HG03432 (cell line): ENCODE results near the gene FRMPD2.
"Not testable (repeated sequence)": the region's sequence is repeated elsewhere in the genome, so short reads cannot be mapped to it uniquely, and the experiment has no call there.

ENCODE experiments used
- ATAC-seq: cut with Tn5 transposase; IDR thresholded peaks from one replicate; pipeline ENCODE4 v1.9.1; 2021; ENCODE audit warnings: mild to moderate bottlenecking, moderate library complexity; ENCODE audit not compliant: unreplicated experiment

Gene FRMPD2

DNA sequence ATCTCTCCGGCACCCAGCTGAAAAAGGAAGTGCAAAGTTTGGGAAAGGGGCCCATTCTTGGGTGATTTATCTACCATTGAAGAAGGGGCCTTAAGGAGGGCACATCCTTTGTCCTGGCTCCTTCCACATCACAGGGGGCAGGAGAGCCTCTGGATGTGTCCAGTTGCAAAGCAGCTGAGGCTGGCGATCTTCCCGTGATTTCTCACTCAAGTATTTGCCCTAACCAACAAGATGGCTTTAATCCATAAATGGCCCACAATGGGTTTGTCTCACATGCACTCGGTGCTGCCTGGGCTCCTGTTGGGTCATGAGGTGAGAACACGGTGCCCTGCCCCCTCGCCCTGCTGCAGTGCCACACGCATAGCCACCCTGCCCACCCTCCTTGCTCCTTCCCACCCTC, 14.2 kb upstream of the FRMPD2 start:
- ATAC-seq = no peak

DNA sequence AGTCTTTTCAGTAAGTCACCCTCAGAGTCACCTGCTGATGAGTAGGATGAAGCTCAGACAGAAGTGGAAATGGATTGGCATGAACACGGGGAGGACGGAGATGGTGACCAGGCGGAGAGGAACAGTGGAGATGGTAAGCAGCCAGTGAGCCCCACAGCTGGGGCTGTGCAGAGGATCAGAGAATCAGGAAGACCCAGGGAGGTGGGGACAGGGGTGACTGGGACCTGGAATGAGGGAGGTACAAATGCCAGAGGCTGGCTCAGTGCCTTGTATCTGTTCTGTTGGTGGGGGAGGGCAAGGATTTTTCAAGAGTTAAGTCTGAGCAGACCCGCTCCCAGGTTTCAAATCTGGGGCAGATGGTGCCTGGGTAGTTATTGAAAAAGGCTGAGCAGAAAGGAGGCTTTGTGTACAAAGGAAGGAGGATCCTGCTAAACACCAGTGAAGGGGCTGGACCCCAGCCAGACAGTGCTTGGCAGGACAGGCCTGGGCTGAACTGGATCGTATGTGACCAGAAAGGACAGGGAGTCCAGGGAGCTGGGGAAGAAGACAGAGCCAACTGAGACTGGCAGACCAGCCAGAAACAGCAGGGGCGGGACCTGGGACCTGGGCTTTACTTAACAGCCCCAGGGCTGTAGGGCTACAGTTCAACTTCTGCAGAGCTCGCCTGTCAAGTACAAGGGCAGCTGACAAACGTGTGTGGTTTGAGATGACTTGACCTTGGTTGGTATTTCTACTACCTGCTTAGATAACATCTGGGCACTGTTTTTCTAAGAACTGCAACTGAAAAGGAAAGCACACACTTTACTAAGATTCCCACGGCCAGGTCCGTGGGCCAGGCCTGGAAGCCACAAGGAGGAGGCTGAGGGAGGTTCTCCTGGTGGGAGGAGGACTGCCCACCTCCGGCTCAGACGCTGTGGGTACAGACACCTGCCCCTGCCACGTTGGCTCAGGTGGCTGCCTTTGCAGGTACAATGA, 13.2 kb upstream of the FRMPD2 start:
- peak; percentile 66 for ATAC-seq

DNA sequence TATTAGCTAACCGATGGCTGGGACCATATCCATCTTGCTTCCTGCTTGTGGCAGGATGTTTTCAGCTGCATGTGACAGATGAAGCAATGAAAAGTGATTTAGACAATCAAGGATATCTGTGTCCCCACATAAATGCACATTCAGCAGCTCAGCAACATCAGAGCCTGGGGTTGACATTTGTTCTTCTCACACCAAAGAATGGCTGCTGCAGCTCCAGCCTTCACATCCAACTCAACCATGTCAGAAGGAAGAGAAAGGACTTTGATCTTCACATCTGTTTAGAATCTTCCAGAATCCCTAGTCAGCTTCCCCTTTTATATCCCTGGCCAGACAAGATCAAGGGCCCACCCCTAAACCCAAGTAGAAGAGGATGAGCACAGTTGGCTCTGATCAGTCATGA, 11.9 kb upstream of the FRMPD2 start:
- ATAC-seq = no peak

DNA sequence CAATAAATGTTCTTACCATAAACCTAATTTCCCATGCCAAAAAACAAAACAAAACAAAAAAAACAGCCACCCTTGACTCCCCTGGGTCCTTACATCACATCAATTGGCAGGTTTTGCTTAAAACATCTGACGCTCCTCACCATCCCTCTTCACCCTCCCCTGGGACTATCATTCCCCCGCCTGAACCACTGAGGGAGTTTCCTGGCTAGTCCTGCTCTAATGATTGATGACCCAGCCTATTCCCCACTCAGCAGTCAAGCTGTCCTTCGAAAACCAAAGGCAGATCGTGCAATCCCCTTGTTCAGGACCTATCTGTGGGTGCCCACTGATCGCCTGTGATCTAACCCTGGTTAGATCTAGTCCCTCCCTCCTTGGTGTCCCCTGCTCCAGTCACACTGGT, 11.2 kb upstream of the FRMPD2 start:
- ATAC-seq = peak; percentile 46

DNA sequence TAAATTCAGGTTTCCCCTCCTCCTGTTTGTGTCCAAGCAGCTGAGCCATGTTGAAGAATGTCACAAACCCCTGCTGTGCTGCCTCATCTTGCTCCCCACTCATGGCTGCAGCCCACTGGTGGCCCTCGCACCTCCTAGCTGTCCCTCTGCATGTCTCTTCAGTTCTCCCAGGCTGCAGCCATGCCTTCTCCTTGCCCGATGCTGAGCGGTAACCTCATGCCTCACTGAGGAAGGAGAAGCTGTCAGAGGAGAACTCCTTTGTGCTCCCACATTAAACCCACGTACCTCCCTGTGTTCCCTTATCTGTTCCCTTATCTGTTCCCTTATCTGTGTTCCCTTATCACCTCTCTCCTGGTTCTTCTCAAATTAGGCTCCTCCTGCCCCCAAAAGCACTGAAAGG, 10.3 kb upstream of the FRMPD2 start:
- no peak for ATAC-seq

DNA sequence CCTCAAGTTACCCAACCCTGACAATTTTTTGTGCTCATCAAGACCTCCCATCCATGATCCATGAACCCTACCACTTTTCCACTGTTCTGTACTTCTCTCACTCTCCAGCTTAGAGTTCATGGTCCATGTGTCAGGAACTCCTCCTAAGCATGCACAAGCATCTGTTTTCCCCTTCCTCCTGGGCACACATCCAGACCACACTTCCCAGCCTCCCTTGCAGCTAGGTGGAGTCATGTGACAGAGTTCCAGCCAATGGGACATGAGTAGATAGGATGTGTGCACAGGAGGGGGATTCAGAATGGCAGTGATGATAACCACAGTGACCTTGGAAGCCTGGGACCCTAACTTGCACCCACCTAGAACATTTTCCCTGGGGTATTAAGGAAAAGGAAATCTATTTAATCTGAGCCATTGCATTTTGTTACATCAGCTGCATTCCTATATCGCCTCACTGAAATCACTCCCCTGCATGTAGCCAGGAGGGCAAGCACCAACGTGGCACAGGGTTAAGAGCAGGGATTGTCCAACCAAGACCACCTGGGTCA, 9.6 kb upstream of the FRMPD2 start:
- ATAC-seq = no peak

DNA sequence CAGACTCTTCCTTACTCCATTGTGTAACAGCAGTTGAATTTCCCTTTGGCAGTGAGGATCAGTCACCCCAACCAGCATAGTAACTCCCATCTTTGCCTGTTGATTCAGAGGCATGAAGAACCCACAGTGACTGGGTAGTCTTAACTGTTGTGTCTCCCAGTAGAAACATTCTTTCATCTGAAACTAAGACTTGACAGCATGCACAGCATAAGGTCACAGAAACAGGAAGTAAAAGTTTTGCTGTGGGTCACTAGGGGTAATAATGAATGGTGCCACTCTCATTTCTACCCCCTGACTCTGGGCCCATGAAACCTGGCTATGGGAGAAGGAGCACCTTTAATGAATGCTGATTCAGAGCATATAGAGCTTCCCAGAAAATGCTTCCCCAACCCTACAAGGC, 8.3 kb upstream of the FRMPD2 start:
- ATAC-seq = peak; percentile 58

DNA sequence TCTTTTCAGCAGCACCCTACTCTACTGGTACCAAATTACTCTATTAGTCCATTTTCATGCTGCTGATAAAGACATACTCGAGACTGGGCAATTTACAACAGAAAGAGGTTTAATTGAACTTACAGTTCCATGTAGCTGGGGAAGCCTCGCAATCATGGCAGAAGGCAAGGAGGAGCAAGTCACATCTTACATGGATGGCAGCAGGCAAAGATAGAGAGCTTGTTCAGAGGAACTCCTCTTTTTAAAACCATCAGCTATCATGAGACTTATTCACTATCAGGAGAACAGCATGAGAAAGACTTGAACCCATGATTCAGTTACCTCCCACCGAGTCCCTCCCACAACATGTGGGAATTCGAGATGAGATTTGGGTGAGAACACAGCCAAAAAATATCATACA, 7.2 kb upstream of the FRMPD2 start:
- ATAC-seq = not testable (repeated sequence)

DNA sequence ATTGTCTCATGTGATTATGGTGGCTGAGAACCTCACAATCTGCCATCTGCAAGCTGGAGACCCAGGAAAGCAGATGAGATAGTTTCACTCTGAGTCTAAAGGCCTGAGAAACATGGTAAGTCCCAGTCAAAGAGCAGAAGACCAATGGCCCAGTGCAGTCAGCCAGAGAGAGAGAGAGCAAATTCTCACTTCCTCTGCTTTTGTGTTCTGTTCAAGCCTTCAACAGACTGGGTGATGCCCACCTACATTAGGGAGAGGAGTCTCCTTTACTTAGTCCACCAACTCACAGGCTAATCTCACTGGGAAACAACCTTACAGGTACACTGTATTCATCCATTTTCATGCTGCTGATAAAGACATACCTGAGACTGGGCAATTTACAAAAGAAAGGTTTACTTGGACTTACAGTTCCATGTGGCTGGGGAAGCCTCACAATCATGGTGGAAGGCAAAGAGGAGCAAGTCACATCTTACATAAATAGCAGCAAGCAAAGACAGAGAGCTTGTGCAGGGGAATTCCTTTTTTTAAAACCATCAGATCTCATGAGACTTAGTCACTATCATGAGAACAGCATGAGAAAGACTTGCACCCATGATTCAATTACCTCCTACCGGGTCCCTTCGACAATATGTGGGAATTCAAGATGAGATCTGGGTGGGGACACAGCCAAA, 4.7 kb upstream of the FRMPD2 start:
- peak; percentile 89 for ATAC-seq

DNA sequence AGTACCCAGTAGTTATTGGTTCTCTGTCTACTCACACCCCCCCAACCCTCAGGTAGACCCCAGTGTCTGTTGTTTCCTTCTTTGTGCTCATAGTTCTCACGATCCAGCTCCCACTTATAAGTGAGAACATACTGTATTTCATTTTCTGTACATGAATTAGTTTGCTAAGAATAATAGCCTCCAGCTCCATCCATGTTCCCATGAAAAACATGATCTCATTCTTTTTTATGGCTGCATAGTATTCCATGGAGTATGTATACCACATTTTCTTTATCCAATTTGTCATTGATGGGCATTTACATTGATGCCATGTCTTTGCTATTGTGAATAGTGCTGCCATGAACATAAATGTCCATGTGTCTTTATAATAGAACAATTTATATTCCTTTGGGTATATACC, 2.6 kb upstream of the FRMPD2 start:
- no peak for ATAC-seq

DNA sequence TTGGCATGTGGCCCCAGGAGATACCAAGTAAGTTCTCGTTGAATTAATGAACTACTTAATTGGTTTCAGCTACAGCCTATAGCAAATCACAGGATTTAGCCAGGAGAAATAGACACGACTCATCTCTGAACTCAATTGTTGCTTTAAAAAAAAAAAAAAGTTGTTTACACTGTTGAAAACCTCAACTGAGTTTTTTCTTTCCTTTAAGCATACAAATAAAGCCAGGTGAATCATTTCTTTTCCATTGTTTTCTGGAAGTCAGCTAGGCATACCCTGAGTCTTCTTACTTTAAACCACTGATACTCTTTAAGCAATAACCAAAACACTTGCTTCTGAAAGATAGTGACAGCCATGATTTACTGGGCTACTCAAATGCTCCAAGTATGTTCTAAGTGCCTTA, 755 bp downstream of the FRMPD2 start:
- no peak for ATAC-seq

DNA sequence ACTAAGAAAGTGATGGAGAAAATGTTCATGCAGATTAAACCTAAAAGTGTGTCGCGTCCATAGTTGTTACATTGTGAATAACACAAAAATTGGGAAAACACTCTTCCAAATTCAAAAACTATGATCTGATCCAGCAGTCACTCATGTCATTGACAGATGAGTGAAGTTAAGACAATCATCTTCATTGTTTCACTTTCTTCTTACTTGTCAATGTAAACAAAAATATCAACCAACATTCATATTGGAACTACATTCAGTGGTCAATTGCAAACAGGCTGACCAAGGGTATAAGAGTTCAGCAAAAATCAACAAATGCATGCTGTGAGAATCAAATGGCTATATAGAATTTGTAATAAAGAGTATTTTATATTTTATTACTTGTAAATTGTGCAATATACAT, 1.8 kb downstream of the FRMPD2 start:
- no peak for ATAC-seq

DNA sequence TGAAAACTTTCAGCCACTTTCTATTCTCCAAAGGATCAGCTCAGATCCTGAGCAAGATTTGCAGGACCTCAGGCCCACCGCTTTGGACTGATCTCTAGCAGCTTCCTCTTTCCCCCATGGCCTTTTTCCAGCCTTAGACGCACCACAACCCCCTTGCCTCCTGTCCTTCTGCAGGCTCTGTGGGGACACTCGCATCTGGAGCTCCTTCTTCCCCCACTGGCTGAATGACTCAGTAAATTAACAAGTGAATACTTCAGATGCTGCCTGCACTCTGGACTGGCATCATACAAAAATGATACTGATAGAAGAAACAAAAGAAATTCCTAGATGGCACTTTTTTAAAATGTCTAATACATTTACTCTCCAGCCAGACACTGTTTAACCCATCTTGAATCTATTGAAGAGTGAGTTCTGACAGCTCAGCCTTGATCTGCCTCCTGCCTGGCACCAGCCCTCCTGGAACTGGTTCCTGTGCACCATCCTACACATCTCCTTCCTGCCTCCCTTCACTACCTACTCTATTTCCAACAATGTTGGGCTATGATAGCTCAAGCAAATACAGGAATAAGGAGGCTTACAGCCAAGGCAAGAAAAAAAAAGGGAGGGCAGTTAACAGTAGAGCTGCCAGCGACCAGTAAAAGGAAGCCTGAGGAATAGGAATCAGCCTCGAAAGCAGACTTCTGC, 3.3 kb downstream of the FRMPD2 start:
- no peak for ATAC-seq

DNA sequence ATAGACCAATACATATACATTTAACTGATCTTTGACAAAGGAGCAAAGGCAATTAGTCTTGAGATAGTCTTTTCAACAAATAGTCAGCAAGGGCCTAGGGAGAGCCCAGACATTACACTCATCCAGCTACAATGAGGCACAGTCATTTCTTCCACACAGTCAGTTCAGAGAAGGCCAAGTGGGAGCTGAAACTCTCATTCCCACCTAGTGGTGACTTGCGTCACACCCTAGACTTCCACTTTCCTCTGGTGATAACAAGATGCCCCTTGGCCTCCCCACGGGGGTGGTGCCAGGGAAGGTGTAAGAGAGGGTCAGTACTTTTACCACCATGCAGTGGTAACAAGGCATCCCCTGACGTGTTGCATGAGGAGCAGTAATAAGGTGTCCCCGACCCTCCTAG, 8.0 kb downstream of the FRMPD2 start:
- ATAC-seq = peak; percentile 46

DNA sequence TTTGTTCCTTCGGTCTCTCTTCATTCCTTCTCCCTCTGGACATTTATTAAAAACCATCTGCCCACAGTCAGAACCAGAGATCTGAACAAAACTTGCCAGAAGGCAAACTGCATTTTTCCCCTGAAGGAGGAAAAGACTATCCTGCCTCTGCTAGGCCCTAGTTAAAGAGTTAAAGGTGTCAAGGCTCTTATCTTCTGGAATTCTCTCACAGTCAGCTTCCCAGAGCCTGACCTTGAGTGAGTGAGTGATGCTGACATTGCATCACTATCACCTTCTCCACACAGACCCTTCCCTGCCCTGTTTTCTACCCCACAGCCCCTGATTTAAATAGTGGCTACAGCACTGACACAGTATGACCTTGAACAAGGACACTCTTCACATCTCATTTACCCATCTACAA, 16.4 kb downstream of the FRMPD2 start:
- no peak for ATAC-seq

DNA sequence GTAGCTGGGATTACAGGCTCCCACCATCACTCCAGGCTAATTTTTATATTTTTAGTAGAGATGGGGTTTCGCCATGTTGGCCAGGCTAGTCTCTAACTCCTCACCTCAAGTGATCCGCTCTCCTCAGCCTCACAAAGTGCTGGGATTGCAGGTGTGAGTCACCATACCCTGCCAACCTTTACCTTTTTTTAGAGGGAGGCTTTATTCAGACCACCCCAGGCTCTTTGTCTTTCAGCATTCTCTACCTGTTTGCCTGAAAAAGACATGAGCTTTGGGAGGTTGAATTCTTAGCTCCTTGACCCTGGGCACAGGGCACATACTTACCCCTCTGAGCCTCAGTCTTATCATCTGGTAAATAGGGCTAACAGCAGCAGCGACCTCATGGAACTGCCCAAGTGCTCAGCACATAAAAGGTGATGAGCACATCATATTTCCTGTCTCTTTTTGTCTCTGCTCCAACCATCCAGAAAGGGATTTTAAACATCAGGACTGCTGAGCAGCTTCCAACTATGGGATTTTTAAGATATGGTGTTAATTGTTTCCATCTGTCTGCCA, 17.0 kb downstream of the FRMPD2 start:
- no peak for ATAC-seq

DNA sequence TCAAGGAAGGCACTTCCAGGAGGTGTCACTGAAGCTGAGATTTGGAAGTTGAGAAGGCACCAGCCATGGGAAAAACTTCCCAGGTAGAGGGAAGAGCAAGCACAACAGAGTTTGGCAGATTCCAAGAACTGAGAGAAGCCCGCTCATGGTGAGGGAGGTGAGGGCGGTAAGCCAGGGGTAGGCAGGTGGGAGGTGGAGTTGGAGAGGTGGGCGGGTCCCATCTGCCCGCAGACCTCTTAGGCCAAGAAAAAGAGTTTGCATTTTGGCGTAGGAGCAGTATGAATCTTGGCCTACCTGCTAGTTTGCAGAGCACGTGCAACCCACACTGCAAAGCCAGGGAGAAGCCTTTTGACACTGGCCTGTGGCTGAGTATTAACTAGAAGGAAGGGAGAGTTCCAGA, 18.8 kb downstream of the FRMPD2 start:
- ATAC-seq = no peak

DNA sequence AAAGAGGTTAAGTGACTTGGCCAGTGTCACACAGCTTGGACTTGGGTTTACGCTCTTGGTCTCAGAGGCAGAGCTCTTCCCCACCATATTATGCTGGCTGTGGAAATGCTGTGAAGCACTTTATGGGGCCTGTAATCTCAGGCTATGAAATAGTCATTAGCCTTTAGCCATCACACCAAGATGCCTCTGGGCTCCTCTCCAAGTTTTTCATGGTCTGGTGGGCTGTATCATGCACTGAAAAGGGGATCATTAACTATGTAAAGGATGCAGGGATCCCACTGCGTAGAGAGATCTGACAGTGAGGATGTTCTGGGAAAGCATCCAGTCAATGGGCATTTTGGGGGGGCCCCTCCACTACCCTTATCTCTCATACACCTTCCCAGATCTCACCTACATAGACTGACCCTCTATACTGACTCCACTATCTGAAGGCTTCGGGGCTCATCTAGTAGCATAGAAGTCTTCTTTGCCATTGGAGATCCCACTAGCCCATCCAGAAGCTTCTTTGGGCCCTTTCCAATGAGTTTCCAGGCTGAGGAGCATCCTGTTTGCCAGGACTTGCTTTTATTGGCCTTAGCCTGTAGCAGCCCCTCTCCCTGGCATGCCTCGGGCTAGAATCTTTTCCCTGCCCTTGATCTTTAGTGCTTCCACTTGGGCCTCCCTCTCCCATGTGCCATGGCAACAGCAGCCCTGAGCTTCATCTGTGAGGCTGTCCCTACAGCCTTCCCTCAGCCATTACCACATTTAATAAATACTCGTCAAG, 19.6 kb downstream of the FRMPD2 start:
- no peak for ATAC-seq

DNA sequence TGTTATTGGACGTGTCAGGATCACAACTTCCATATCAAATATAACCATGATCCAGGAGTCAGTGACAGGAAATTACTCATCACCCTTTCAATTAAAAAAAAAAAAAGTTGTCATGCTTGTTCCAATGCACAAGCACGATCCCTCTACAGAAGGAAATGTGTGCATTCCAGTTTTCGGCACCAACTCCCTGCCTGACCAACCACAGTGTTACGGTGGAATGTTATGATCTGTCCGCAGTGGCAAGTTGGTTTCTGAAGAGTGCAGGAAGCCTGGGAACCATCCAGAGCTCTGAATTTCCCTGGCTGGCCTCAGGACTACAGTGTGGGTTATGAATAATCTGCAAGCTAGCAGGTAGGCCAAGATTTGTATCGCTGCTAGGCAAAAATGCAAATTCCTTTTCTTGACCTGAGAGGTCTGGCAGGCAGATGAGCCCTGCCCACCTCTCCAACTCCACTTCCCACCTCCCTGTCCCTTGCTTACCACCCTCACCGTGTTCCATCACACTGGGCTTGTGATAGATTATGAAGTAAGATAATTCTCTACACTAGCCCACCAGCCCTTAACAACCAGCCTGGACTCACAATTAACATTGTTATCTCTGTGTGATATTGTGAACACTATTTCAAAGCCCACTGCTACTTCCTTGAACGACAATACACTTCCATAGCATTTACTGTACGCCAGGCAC, 20.4 kb downstream of the FRMPD2 start:
- ATAC-seq = no peak

DNA sequence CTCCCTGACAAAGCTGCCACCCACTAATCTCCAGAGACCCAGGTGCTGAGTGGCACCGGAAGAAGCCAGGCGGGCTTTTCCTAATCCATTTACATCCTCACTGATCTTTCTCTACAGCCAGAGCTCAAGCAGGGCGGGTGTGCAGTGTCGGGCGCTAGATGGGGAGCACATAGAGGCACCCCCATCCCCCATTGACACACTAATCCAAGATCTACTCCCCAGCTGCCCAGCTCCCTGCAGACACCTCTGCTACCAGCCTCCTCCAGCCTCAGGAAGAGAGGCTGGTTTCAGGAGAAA, 22.2 kb downstream of the FRMPD2 start:
- no peak for ATAC-seq
